ENCODE data around the gene FOXP1. TPM values are rescaled to one million over a fixed set of nuclear protein-coding genes. Genes with fewer than 3 reads are reported as not detected.

Gene FOXP1
- total RNA-seq, 1 experiment from 2014 or later: 2.9 TPM

DNA sequence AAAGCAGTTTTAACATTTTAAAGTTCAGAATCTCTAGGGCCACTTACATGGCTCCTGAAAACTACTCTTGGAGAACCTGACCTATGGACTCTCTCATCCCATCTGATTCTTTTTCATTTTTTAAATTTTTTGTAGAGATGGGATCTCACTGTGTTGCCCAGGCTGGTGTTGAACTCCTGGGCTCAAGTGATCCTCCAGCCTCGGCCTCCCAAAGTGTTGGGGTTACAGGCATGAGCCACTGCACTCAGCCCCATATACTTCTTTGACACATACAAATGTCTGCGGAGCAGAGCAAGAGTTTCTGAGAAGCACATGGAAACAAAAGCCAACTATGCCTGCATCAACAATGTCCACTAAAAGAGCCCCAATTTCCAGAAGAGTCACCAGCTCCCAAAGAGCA lies 189.8 kb downstream of the FOXP1 start:
- no peak for DNase-seq (ENCODE audit: low read depth, low spot score)
- Histone ChIP-seq H3K36me3 (ENCODE audit: control insufficient read depth, insufficient read depth, low read length) (no peaks in the 10 kb centered on the region), H3K4me1 (ENCODE audit: control insufficient read depth, insufficient read depth, low read length) (no peaks in the 10 kb centered on the region), H3K27ac (ENCODE audit: low read length) (no peak overlapping the region), H3K4me3 (ENCODE audit: low read depth in 2 of 2, low read length in 2 of 2) (no peak overlapping the region), H3K27me3 (ENCODE audit: control insufficient read depth, insufficient read depth, low read length) (no peaks in the 10 kb centered on the region), H3K9me3 (ENCODE audit: control insufficient read depth, insufficient read depth, low read depth, low read length) (no peaks in the 10 kb centered on the region)
- TF ChIP-seq, protein P1, sequence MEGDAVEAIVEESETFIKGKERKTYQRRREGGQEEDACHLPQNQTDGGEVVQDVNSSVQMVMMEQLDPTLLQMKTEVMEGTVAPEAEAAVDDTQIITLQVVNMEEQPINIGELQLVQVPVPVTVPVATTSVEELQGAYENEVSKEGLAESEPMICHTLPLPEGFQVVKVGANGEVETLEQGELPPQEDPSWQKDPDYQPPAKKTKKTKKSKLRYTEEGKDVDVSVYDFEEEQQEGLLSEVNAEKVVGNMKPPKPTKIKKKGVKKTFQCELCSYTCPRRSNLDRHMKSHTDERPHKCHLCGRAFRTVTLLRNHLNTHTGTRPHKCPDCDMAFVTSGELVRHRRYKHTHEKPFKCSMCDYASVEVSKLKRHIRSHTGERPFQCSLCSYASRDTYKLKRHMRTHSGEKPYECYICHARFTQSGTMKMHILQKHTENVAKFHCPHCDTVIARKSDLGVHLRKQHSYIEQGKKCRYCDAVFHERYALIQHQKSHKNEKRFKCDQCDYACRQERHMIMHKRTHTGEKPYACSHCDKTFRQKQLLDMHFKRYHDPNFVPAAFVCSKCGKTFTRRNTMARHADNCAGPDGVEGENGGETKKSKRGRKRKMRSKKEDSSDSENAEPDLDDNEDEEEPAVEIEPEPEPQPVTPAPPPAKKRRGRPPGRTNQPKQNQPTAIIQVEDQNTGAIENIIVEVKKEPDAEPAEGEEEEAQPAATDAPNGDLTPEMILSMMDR (IDR thresholded peaks at IDR 0.05): no peak
- TF ChIP-seq POLR2AphosphoS5 (IDR thresholded peaks at IDR 0.05; ENCODE audit: low read depth, low read length): no peak
- TF ChIP-seq, protein P2, sequence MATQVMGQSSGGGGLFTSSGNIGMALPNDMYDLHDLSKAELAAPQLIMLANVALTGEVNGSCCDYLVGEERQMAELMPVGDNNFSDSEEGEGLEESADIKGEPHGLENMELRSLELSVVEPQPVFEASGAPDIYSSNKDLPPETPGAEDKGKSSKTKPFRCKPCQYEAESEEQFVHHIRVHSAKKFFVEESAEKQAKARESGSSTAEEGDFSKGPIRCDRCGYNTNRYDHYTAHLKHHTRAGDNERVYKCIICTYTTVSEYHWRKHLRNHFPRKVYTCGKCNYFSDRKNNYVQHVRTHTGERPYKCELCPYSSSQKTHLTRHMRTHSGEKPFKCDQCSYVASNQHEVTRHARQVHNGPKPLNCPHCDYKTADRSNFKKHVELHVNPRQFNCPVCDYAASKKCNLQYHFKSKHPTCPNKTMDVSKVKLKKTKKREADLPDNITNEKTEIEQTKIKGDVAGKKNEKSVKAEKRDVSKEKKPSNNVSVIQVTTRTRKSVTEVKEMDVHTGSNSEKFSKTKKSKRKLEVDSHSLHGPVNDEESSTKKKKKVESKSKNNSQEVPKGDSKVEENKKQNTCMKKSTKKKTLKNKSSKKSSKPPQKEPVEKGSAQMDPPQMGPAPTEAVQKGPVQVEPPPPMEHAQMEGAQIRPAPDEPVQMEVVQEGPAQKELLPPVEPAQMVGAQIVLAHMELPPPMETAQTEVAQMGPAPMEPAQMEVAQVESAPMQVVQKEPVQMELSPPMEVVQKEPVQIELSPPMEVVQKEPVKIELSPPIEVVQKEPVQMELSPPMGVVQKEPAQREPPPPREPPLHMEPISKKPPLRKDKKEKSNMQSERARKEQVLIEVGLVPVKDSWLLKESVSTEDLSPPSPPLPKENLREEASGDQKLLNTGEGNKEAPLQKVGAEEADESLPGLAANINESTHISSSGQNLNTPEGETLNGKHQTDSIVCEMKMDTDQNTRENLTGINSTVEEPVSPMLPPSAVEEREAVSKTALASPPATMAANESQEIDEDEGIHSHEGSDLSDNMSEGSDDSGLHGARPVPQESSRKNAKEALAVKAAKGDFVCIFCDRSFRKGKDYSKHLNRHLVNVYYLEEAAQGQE (IDR thresholded peaks at IDR 0.05; ENCODE audit: insufficient read depth in 1 of 2, low read depth in 2 of 2, low read length in 1 of 2): no peak
- no peak for TF ChIP-seq TCF7L2 (IDR thresholded peaks at IDR 0.05; ENCODE audit: low read depth, low read length)
- TF ChIP-seq SIN3A (IDR thresholded peaks at IDR 0.05; ENCODE audit: borderline replicate concordance, insufficient read depth, low read depth, low read length): no peak
- ChIA-PET CTCF (no interaction called here), POLR2A (no interaction called here)
- ATAC-seq: no peak
- intact Hi-C loops (cut with micrococcal nuclease; ENCODE audit: unreplicated experiment): no loop called here
- in situ Hi-C loops (cut with HindIII; ENCODE audit: low pct_unique_long_range_greater_than_20kb, low sequenced_read_pairs): no loop called here
- BruUV-seq (replicated peaks): no TSS peak

DNA sequence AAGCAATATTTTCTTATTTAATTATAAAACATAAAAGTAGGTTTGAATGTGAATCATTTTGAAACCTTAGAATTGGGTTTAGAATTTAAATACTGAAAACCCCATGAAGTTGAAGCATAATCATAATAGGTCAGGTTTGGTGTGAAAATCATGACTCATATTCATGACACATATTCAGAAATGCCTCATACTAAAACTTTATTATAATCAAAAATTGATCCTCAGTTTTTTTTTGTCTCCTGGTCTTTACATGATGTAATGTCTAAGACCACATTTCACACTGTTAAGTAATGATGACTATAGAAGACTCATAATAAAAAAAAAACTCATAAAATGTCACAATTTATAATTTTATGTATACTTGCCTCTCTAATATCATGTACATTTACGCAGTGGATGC lies 190.4 kb downstream of the FOXP1 start:
- Histone ChIP-seq H3K27ac (ENCODE audit: low read length) (no peak overlapping the region), H3K36me3 (ENCODE audit: control insufficient read depth, insufficient read depth, low read length) (no peaks in the 10 kb centered on the region), H3K27me3 (ENCODE audit: control insufficient read depth, insufficient read depth, low read length) (no peaks in the 10 kb centered on the region), H3K4me1 (ENCODE audit: control insufficient read depth, insufficient read depth, low read length) (no peaks in the 10 kb centered on the region), H3K4me3 (ENCODE audit: low read depth in 2 of 2, low read length in 2 of 2) (no peak overlapping the region), H3K9me3 (ENCODE audit: control insufficient read depth, insufficient read depth, low read depth, low read length) (no peaks in the 10 kb centered on the region)
- intact Hi-C loops (cut with micrococcal nuclease; ENCODE audit: unreplicated experiment): no loop called here
- ATAC-seq (no peak), DNase-seq (ENCODE audit: low read depth, low spot score) (no peak)
- TF ChIP-seq POLR2AphosphoS5 (IDR thresholded peaks at IDR 0.05; ENCODE audit: low read depth, low read length): no peak
- TF ChIP-seq SIN3A (IDR thresholded peaks at IDR 0.05; ENCODE audit: borderline replicate concordance, insufficient read depth, low read depth, low read length): no peak
- TF ChIP-seq, protein P2 (IDR thresholded peaks at IDR 0.05; ENCODE audit: insufficient read depth in 1 of 2, low read depth in 2 of 2, low read length in 1 of 2): no peak
- TF ChIP-seq, protein P1 (IDR thresholded peaks at IDR 0.05): no peak
- TF ChIP-seq TCF7L2 (IDR thresholded peaks at IDR 0.05; ENCODE audit: low read depth, low read length): no peak
- CTCF ChIA-PET: no interaction called here
- POLR2A ChIA-PET: no interaction called here
- no TSS peak for BruUV-seq (replicated peaks)
- in situ Hi-C loops (cut with HindIII; ENCODE audit: low pct_unique_long_range_greater_than_20kb, low sequenced_read_pairs): no loop called here

All from Panc1 (cell line).